HG02588 (cell line): ENCODE results near the gene GTF2H3.

Experiments used
- ATAC-seq: cut with Tn5 transposase; IDR thresholded peaks from one replicate; pipeline ENCODE4 v1.9.1; 2021; ENCODE audit warnings: mild to moderate bottlenecking, moderate library complexity; ENCODE audit not compliant: unreplicated experiment

The GTF2H3 gene

GRCh38 chr12:123645380-123645779, 11.8 kb downstream of the GTF2H3 start:
- no peak for ATAC-seq

DNA sequence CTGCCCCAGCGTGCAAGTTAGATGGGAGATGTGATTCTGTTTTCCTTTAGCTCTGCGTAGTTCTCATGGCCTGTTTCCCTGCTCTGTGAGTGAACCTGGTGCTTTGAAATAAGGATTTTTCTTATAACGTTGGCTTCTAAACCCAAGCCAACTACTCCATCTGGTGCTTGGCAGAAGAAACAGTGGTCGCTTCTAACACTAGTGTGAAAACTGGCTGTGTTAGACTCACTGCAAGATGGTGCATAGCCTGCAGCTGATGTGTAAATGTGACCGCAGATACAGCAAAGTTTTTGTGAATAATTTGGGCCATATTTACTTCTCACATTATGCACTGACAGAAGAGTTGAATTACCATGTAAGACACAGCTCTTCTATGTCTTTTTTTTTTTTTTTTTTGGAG, 12.2 kb downstream of the GTF2H3 start:
- ATAC-seq, result no peak

- no peak for ATAC-seq
These were observed 14.8 kb downstream of the GTF2H3 start for GRCh38 chr12:123648401-123648800.

GRCh38 chr12:123654129-123654701, 20.6 kb downstream of the GTF2H3 start:
- ATAC-seq, result no peak

- ATAC-seq, result peak; percentile 88
These were observed 21.8 kb downstream of the GTF2H3 start for GRCh38 chr12:123655420-123655819.

- ATAC-seq, result no peak
These were observed 22.8 kb downstream of the GTF2H3 start for GRCh38 chr12:123656392-123656791.

- ATAC-seq, result no peak
These were observed 23.6 kb downstream of the GTF2H3 start for GRCh38 chr12:123657211-123657610.

DNA sequence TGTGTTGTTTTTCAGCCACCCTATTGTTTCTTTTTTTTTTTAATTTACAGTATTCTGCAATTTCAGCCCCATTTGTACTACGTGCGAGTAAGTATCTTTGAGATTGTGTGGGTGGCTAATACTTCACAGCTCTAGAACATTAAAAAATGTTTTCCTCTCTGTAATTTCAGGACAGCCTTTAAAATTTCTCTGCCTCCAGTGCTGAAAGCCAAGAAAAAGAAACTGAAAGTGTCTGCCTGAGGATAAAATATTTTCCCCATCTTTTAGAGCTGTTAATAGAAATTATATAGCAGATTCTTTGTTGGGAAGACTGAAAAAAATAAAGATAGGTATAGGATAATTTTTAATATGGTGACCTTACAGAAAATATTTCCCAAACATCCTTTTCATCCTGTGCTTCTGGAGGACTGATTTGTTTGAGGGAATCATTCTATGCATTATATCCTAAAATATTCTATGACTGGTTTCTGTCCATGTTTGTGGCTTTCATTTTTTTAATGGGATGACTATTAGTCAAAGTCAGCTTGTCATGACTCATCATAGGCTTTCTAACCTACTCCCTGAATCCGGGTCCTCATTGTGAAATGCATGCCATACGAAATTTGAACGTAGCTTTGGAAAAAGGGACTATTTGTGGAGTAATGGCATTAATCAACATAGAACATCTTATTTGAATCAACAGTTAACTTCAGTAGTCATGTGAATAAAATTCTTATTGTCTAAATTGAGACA, 26.5 kb downstream of the GTF2H3 start:
- ATAC-seq, result no peak

DNA sequence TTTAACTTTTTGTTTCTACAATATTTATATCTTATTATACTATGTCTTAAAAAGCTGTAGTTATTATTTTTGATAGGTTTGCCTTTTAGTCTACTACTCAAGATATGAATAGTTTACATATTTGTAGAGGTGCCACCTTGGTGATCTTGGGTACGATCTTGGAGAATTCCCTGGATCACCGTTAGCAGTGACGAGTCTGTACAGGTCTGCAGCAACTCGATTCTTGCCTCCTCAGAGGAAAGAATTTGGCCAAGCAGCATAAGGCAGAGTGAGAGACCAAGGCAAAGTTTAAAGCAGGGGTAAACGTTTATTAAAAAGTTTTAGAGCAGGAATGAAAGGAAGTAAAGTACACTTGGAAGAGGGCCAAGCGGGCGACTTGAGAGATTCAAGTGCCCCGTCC, 34.1 kb downstream of the GTF2H3 start:
- ATAC-seq, result no peak

DNA sequence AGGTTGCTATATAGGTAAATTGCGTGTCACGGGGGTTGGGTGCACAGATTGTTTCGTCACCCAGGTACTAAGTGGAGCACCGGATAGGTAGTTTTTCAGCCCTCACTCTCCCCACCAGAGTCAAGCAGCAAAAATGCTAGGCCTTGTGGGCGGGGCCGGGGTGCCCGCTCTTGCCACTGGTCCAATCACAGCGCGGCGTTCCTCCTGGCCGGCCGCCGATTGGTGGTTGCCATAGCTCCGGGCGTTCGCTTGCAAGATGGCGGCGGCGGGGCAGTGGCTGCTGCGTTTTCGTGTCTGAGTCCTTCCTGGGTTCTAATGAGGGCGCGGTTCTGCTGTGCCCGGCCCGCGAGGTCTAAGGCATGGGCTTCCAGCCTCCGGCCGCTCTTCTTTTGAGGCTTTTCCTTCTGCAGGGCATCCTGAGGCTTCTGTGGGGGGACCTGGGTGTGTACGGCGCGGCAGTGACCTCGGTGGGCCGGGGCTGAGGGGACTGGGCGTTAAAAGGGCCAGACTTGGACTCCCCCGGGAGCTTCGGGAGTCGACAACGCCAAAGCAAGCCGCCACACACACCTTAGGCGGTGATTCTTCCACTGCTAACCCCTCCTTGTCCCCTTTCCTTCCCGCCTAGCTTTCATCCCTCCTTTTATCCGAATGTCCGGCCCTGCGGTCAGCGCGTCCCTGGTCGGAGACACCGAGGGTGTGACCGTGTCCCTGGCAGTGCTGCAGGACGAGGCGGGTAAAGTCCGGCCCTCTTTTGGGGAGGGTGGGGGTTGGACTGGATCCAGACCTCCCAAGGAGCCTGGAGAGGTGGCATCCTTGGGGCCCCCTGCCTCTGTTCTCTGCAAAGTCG, 37.5 kb downstream of the GTF2H3 start, which contains the start of gene TCTN2:
TCTN2 (plus strand) TSS at position 232 of the 847 bp plus-strand sequence; CDS start at position 360, 128 bp downstream.
- ATAC-seq, result peak; percentile 99

DNA sequence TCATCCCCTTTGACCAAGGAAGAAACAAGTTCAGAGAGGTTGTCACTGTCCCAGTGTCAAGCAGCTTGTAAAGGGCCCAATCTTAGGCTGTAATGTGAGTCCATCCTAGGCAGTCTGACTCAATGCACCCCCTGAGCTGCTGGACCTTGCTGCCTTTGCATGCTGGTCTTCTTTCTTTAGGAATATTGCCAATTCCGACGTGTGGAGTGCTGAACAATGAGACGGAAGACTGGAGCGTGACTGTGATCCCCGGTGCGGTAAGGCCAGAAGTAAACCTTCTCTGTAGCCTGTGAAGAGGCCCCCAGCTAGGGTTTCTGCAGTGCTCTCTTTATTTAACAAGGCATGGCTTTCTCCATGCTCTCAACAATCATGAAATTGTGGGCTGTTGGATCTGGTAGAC, 38.2 kb downstream of the GTF2H3 start:
- no peak for ATAC-seq

DNA sequence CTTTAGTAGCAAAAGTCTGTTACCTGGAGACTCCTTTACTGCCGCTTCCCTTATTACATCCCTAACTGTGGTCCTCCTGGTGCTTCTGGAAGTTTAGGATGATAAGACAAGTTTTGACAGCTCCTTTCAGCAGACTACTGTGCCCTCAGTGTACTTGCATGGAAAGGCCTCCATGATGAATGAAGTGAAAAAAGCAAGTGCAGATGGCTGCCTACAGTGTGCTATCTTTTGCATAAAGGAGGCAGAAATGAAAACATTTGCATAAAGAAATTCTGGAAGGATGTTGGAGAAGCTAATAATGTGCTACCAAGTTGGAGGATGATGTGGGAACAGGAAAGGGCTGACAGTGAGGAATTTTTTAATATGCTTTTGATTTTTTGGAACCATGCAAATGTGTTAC, 41.8 kb downstream of the GTF2H3 start:
- no peak for ATAC-seq

DNA sequence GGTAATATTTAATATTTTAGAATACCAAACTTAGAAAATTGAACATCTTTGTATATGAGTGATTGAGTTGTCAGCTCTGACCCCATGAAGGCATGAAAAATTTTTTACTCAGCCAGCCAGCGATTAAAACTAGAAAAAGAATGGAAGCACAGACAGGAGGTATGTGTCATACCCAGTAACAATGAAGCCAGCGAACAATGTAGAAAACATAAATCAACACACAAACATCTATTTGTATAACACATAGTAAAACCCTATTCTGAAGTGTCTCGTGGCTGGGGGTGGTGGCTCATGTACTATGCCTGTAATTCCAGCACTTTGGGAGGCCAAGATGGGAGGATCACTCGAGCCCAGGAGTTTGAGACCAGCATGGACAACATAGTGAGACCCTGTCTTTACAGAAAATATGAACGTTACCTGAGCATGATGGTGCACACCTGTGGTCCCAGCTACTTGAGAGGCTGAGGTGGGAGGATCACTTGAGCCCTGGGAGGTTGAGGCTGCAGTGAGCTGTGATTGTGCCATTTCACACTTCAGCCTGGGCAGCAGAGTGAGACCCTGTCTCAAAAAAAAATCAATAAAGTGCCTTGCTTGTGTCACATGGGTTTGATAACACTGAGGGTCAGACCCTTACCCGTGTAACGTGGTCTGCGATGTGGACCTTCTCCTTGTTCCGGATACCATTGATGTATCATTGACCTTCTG, 43.1 kb downstream of the GTF2H3 start:
- ATAC-seq, result no peak

GRCh38 chr12:123678981-123679380, 45.4 kb downstream of the GTF2H3 start:
- no peak for ATAC-seq

- no peak for ATAC-seq
These were observed 48.0 kb downstream of the GTF2H3 start for GRCh38 chr12:123681605-123682004.

GRCh38 chr12:123683964-123684363, 50.3 kb downstream of the GTF2H3 start:
- no peak for ATAC-seq

DNA sequence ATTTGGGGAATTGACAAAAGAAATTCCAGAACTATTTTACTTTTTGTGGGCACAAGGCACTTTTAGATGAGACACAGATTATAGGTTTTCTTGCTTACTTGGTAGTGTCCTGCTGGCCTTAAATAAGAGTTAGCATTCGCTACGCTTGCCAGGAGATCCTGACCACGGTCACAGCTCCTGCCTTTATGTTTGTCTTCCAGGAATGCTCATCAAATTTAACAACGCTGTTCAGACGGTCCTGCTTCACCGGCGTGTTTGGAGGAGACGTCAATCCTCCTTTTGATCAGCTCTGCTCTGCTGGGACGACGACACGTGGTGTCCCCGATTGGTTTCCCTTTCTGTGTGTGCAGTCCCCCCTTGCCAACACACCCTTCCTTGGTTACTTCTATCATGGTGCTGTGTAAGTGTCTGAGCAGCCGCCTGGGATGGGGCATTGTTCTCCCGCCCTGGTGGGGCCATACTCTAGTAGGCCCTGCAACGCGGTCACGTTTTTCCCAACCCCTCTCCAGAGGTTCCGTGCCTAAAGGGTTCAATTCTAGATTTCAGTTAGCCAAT, 53.1 kb downstream of the GTF2H3 start:
- ATAC-seq, result no peak

DNA sequence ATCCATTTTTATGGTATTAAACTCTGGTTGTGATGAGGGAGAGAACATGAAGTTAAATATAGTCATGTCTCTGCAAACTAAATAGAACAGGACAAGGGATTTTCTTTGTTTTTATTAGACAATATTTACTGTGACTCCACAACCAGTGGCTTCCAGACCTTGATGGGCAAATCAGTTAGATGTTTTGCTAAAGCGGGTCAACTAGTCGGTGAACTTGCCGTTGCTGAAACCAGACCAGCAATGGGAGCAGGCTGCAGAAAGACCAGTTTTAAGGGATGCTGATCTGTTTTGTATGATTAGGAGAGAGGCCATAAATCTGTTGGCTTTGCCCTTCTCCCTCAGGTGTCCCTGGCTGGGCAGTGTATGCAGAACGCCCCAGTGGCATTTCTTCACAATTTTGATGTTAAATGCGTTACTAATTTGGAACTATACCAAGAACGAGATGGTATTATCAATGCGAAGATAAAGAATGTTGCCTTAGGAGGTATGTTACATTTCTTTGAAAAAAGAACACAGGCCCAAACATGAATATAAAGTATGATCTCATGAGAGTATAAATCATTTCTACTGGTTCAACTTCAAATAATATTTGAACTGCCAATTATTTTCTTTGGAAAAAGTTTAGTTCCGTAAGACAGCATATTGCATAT, 56.7 kb downstream of the GTF2H3 start:
- ATAC-seq, result no peak

- ATAC-seq, result no peak
These were observed 62.6 kb downstream of the GTF2H3 start for GRCh38 chr12:123696207-123696606.

GRCh38 chr12:123696646-123697045, 63.0 kb downstream of the GTF2H3 start:
- ATAC-seq, result no peak
